ENCODE measurements around the gene SMURF1. TPM values are rescaled to one million over a fixed set of nuclear protein-coding genes. Genes with fewer than 3 reads are reported as not detected.

Gene SMURF1
- total RNA-seq, 1 donor: 22.6 TPM

DNA sequence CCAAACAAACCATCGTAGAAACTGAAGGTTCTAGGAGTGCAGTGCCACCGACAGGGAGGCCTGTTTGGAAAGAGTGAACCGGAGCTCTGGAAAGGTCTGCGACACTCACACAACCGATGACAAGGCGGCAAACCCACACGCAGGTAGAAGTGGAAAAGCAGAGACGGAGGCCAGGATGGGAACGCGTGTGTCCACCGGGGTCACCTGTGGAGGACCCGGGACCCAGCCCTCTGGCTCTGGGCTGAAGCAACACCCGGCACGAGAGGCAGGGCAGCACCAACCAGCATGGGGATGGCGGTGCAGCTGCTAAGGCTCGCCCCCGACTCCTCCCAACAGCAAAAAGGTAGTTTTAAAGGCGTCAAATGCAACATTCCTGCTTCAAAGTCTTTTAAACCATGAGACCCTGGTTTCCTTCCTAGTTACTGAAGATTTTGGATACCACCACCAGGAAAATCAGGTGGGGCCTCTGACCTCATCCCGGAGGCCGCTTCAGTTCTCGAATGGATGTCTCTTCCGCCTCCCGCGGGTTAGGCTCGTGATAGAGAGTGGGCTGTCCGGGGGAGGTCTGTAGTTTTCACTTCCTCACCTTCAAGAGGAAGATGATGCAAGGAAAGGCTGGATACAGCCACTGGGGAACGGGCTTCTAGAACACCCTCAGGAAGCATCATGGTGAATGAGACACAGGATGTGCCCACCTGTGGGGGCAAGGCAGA, 115.5 kb downstream of the SMURF1 start:
- TF ChIP-seq, protein P1, sequence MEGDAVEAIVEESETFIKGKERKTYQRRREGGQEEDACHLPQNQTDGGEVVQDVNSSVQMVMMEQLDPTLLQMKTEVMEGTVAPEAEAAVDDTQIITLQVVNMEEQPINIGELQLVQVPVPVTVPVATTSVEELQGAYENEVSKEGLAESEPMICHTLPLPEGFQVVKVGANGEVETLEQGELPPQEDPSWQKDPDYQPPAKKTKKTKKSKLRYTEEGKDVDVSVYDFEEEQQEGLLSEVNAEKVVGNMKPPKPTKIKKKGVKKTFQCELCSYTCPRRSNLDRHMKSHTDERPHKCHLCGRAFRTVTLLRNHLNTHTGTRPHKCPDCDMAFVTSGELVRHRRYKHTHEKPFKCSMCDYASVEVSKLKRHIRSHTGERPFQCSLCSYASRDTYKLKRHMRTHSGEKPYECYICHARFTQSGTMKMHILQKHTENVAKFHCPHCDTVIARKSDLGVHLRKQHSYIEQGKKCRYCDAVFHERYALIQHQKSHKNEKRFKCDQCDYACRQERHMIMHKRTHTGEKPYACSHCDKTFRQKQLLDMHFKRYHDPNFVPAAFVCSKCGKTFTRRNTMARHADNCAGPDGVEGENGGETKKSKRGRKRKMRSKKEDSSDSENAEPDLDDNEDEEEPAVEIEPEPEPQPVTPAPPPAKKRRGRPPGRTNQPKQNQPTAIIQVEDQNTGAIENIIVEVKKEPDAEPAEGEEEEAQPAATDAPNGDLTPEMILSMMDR (IDR thresholded peaks at IDR 0.05; ENCODE audit: insufficient read depth, low read length): no peak
- H3K4me3 ChIP-seq (ENCODE audit: low read depth, low read length): no peak overlapping the region
- no peak for DNase-seq (ENCODE audit: low read depth)

GRCh38 chr7:99027841-99028240, 116.1 kb downstream of the SMURF1 start:
- no peak for DNase-seq (ENCODE audit: low read depth)
- TF ChIP-seq, protein P1 (IDR thresholded peaks at IDR 0.05; ENCODE audit: insufficient read depth, low read length): no peak
- H3K4me3 ChIP-seq (ENCODE audit: low read depth, low read length): no peak overlapping the region

DNA sequence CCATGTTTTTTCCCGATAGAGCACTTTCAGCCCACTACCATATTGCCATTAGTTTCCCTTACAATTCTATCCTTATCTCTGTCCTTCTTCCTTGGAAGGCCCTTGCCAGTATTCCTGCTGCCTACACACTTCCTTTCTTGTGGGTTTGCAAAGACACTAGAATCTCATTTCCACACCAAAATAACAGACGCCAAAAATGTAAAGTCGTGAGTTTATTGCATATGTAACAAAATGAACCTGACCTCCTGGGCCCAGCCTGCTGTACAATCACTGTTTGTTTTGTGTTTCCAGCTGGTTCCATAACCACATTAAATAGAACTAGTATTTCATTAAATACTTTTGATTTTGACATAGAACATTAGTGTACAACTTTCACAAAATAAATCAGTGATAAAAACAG, 116.7 kb downstream of the SMURF1 start:
- TF ChIP-seq, protein P1 (IDR thresholded peaks at IDR 0.05; ENCODE audit: insufficient read depth, low read length): no peak
- no peak overlapping the region for H3K4me3 ChIP-seq (ENCODE audit: low read depth, low read length)
- no peak for DNase-seq (ENCODE audit: low read depth)

GRCh38 chr7:99024066-99024465, 119.8 kb downstream of the SMURF1 start:
- no peak for DNase-seq (ENCODE audit: low read depth)

DNA sequence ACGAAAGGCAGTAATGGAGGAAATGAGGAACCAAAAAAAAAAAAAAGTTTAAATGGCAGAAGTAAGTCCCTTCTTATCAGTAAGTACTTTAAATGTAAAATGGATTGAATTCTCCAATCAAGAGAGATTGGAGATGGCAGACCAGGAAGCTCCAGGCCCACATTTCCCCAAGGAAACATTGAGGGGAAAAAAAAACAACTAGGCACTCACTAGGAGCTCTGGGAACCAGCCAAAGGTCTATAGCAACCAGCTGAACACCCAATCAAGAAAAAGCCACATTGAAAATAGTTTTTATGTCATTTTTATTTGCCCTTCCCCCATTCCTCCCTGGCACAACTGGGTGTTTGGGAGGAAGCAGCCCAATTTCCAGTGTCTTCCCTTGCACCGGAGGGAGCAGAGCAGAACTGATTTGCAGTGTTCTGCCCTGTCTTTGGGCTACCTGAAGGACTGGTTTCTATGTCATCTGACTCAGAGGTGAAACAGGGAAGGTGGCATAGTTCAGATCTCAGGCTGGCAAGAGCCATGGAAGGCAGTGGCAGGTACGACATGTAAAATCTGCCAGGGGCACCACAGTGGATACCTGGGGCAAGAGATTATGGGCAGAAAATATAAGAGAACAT, 121.9 kb downstream of the SMURF1 start:
- peak; percentile 11 for DNase-seq (ENCODE audit: low read depth)
- H3K4me3 ChIP-seq (ENCODE audit: low read depth, low read length): no peak overlapping the region
- TF ChIP-seq, protein P1 (IDR thresholded peaks at IDR 0.05; ENCODE audit: insufficient read depth, low read length): no peak

More at GRCh38 chr7:99024066-99024465, 119.8 kb downstream of the SMURF1 start:
- H3K4me3 ChIP-seq (ENCODE audit: low read depth, low read length): no peak overlapping the region
- TF ChIP-seq, protein P1 (IDR thresholded peaks at IDR 0.05; ENCODE audit: insufficient read depth, low read length): no peak

DNA sequence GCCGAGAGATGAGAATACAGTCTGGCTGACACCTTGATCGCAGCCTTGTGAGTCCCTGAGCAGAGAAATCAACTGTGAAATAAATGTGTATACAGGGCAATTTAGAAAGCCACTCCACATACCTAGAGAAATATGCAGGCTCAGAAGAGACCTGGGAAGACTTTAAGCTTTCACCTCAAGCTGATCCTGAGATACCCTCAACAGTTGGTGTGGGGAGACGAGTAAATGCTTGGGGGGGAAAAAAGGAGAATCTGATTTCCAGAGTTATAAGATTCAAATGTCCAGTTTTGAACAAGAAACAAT, 123.5 kb downstream of the SMURF1 start:
- DNase-seq (ENCODE audit: low read depth): no peak
- TF ChIP-seq, protein P1 (IDR thresholded peaks at IDR 0.05; ENCODE audit: insufficient read depth, low read length): no peak
- H3K4me3 ChIP-seq (ENCODE audit: low read depth, low read length): no peak overlapping the region

Measured in fibroblast of the aortic adventitia (primary cell).